ENCODE measurements around the gene VPS4A. TPM values are rescaled to one million over a fixed set of nuclear protein-coding genes. Genes with fewer than 3 reads are reported as not detected.
"Not testable (repeated sequence)": the region's sequence is repeated elsewhere in the genome, so short reads cannot be mapped to it uniquely, and the experiment has no call there.

VPS4A gene
- total RNA-seq, 1 donor from 2014 or later, result 38.1 TPM

DNA sequence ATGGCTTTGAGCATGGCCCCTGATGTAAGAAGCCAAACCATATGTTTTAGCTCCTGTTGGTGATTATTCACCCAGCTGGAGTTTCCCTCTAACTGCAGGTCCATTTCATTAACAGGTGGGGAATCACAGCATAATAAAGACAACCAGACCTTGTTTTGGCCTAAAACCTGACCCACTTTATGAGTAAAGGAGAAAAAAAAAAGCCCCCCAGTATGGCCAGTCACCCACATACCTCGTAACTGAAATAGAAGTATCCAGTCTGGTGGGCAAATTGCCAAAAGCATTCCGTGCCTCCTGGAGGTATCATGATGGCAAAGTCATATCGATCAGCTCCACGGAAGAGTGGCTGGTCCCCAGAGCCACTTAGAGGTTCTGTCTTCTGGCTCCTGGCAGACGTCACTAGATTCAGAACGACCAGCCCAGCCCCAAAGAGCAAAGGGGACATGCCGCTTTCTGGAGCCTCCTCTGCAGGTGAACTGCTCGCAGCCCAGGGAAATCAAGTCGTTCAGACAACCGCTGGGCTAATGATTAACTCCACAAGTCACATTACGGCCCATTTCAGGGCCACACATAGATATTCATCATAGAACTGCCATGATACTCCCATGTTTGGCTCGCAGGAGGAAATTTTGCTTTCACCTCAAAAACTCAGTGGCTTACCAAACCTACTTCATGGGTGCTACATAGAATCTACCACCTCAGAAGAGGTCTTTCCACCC lies 40.3 kb downstream of the VPS4A start, which contains the start of gene TMED6:
TSS of gene TMED6 (minus strand) at position 478 of the 719 bp plus-strand sequence. CDS start at position 445, 33 bp downstream.
- DNase-seq (ENCODE audit: low read depth), result no peak

DNA sequence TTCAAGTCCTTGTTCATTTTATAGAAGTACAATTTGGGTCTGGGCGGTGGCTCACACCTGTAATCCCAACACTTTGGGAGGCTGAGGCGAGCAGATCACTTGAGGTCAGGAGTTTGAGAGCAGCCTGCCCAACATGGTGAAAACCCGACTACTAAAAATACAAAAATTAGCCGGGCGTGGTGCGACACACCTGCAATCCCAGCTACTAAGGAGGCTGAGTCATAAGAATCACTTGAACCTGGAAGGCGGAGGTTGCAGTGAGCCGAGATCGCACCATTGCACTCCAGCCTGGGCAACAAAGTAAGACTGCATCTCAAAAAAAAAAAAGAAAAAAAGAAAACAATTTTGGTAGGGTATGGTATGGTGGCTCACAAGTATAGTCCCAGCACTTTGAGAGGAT lies 48.9 kb downstream of the VPS4A start:
- not testable (repeated sequence) for H3K27me3 ChIP-seq (ENCODE audit: control insufficient read depth, insufficient read depth, low read length); DNase-seq (ENCODE audit: low read depth); H3K4me3 ChIP-seq (ENCODE audit: low read depth, low read length); H3K36me3 ChIP-seq (ENCODE audit: control insufficient read depth, insufficient read depth, low read length)

More for the DNA sequence above, 40.3 kb downstream of the VPS4A start, which contains the start of gene TMED6:
- TF ChIP-seq, protein P1, sequence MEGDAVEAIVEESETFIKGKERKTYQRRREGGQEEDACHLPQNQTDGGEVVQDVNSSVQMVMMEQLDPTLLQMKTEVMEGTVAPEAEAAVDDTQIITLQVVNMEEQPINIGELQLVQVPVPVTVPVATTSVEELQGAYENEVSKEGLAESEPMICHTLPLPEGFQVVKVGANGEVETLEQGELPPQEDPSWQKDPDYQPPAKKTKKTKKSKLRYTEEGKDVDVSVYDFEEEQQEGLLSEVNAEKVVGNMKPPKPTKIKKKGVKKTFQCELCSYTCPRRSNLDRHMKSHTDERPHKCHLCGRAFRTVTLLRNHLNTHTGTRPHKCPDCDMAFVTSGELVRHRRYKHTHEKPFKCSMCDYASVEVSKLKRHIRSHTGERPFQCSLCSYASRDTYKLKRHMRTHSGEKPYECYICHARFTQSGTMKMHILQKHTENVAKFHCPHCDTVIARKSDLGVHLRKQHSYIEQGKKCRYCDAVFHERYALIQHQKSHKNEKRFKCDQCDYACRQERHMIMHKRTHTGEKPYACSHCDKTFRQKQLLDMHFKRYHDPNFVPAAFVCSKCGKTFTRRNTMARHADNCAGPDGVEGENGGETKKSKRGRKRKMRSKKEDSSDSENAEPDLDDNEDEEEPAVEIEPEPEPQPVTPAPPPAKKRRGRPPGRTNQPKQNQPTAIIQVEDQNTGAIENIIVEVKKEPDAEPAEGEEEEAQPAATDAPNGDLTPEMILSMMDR (IDR thresholded peaks at IDR 0.05; ENCODE audit: insufficient read depth, low read length, poor library complexity, severe bottlenecking), result no peak
- no peaks in the 10 kb centered on the region for H3K27me3 ChIP-seq (ENCODE audit: control insufficient read depth, insufficient read depth, low read length)
- H3K36me3 ChIP-seq (ENCODE audit: control insufficient read depth, insufficient read depth, low read length), result no peaks in the 10 kb centered on the region
- no peak within 1 kb of the TSS for H3K4me3 ChIP-seq (ENCODE audit: low read depth, low read length)

DNA sequence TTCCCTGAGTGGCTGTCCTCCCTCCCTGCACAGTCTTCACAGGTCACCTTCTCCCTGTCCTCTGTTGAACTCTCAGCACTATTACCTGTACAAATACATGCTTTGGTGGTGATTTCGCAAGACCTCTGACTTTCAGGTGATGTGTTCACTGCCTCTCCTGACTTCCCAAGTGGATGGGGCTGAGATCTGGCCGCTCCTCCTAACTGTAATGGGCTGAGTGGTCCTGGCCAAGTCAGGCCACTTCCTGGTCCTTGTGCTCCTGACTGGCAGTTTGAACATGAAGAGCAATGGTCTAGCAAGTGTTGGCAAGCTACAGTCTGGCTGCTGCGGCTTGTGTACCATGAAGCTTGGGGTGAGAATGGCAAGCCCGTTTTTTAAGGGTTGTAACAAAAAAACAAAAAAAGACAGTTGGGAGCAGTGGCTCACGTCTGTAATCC lies 52.1 kb downstream of the VPS4A start:
- no peak overlapping the region for H3K4me3 ChIP-seq (ENCODE audit: low read depth, low read length)
- TF ChIP-seq, protein P1 (IDR thresholded peaks at IDR 0.05; ENCODE audit: insufficient read depth, low read length, poor library complexity, severe bottlenecking), result no peak
- H3K27me3 ChIP-seq (ENCODE audit: control insufficient read depth, insufficient read depth, low read length), result no peaks in the 10 kb centered on the region
- no peaks in the 10 kb centered on the region for H3K36me3 ChIP-seq (ENCODE audit: control insufficient read depth, insufficient read depth, low read length)
- DNase-seq (ENCODE audit: low read depth), result no peak

DNA sequence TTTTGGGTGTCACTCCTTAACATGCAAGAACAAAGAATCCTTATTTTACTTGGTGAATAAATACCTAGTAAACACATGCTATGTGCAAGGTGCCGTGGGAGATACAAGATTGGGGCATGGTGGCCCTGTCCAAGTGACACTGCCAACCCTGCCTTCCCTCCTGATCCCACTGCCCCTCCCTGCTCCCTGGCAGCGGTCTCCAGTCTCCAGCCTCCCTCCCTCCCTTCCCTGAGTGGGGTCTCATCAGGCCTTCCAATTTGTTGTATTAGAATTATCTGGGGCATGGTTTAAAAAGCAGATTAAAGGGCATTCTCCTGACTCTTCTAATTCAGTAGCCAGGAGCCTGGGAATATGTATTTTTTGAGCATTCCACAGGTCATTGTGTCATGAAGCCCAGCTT lies 52.9 kb downstream of the VPS4A start:
- no peak for DNase-seq (ENCODE audit: low read depth)
- Histone ChIP-seq H3K4me3 (ENCODE audit: low read depth, low read length) (no peak overlapping the region), H3K36me3 (ENCODE audit: control insufficient read depth, insufficient read depth, low read length) (no peaks in the 10 kb centered on the region), H3K27me3 (ENCODE audit: control insufficient read depth, insufficient read depth, low read length) (no peaks in the 10 kb centered on the region)
- TF ChIP-seq, protein P1 (IDR thresholded peaks at IDR 0.05; ENCODE audit: insufficient read depth, low read length, poor library complexity, severe bottlenecking), result no peak

DNA sequence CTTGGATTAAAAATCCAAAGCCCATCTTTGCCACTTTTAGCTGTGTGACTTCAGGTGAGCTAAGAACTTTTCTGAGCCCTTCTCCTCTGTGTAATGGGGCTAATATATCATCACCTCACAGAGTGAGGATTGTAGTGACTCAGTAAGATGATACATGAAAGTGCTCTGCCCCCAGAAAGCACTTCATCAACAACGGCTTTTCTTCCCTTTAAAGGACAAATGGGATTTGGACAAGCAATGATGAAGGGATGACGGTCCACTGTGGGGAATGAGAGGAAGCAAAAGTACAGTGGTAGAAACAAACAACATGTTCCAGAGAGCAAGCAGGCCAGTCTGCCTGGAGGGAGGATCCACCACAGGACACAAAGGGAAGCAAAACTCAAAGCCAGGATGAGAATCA lies 54.8 kb downstream of the VPS4A start:
- TF ChIP-seq, protein P1 (IDR thresholded peaks at IDR 0.05; ENCODE audit: insufficient read depth, low read length, poor library complexity, severe bottlenecking), result no peak
- Histone ChIP-seq H3K4me3 (ENCODE audit: low read depth, low read length) (no peak overlapping the region), H3K27me3 (ENCODE audit: control insufficient read depth, insufficient read depth, low read length) (no peaks in the 10 kb centered on the region), H3K36me3 (ENCODE audit: control insufficient read depth, insufficient read depth, low read length) (no peaks in the 10 kb centered on the region)
- no peak for DNase-seq (ENCODE audit: low read depth)

DNA sequence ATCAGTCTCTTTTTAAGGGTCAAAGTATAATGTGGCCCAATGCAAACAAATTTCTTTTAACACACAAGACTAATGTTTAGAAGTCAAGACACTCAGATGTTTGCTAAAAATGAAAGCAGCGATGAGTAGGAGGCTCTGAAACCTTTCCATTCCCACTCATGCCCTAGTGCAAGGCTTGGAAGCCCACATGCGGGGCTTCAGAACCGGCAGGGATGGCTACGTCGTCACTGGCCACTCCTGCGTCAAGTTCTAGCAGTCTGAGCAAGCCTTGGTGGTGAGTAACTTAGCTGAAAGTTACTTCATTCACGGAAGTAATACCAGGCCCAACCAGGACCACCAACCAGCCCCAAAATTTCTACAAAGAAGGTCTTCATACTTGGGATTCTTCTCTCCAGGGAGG lies 55.3 kb downstream of the VPS4A start:
- Histone ChIP-seq H3K36me3 (ENCODE audit: control insufficient read depth, insufficient read depth, low read length) (no peaks in the 10 kb centered on the region), H3K4me3 (ENCODE audit: low read depth, low read length) (no peak overlapping the region), H3K27me3 (ENCODE audit: control insufficient read depth, insufficient read depth, low read length) (no peaks in the 10 kb centered on the region)
- no peak for DNase-seq (ENCODE audit: low read depth)
- TF ChIP-seq, protein P1 (IDR thresholded peaks at IDR 0.05; ENCODE audit: insufficient read depth, low read length, poor library complexity, severe bottlenecking), result no peak

Measured in kidney epithelial cell (primary cell).